Right lobe of liver (tissue), 6 donors: Measurements from ENCODE around the gene OXA1L. TPM values are rescaled to one million over a fixed set of nuclear protein-coding genes. Genes with fewer than 3 reads are reported as not detected.
"Not testable (repeated sequence)": the region's sequence is repeated elsewhere in the genome, so short reads cannot be mapped to it uniquely, and the experiment has no call there.

Experiments
- ATAC-seq, 4 donors: fragments of 200-7000 bp; cut with Tn5 transposase; one replicate each; pipeline ENCODE4 v1.9.1; 2020; ENCODE audit warnings: mild to moderate bottlenecking in 4 of 4, moderate library complexity in 4 of 4
- DNase-seq, 3 donors: peaks; one replicate each; pipeline ENCODE4 v3.0.0-alpha.2; 2020
- H3K27ac ChIP-seq, 3 donors: fragments of 200-600 bp; one replicate each; pipeline ENCODE4 v1.8.0; 2022
- H3K27me3 ChIP-seq, 2 donors: fragments of 200-600 bp; one replicate each; pipeline ENCODE4 v1.8.0; 2022
- H3K36me3 ChIP-seq, 4 donors: fragments of 200-600 bp; sonication (generic) in 1 of 4; one replicate each; pipeline versions ENCODE4 v1.5.1 to v1.8.0; 2017 to 2022; ENCODE audit warnings: control low read depth in 1 of 4
- H3K4me1 ChIP-seq, 4 donors: fragments of 200-600 bp; sonication (generic) in 1 of 4; one replicate each; pipeline versions ENCODE4 v1.5.1 to v1.8.0; 2017 to 2022; ENCODE audit warnings: control low read depth in 1 of 4
- H3K4me3 ChIP-seq, 3 donors: fragments of 200-600 bp; one replicate each; pipeline ENCODE4 v1.8.0; 2022
- H3K9me3 ChIP-seq, 4 donors: fragments of 200-600 bp; sonication (generic) in 1 of 4; one replicate each; pipeline versions ENCODE4 v1.5.1 to v1.8.0; 2017 to 2022; ENCODE audit warnings: control low read depth in 1 of 4
- POLR2A ChIP-seq: fragments of 450-650 bp; IDR thresholded peaks from one replicate; pipeline ENCODE4 v1.6.1; 2017; ENCODE audit warnings: antibody characterized with exemption, mild to moderate bottlenecking
- WGBS: methylation state at CpG from one replicate; pipeline ENCODE4 v1.1.6; 2018; ENCODE audit warnings: low coverage, low lambda C conversion rate; ENCODE audit not compliant: insufficient coverage; ENCODE audit errors: missing lambda C conversion rate; 5-methylcytosine and 5-hydroxymethylcytosine counted together
- intact Hi-C, 2 donors: fragments of 100-400 bp; cut with DNase I; formaldehyde crosslinking; loops; one replicate each; pipeline versions ENCODE4 v1.11.2 to v1.14.1; 2022
- total RNA-seq, 6 experiments: library from RNA; depleted of rRNA in 2 of 6; stranded (reverse); fragments of >200 nt in 2 of 6; fragmentation: NEBNext Ultra II Directional in 3 of 6; extraction: Animal tissue kit (Norgen Biotek cat#: 25700) in 3 of 6; gene quantifications; one replicate each; pipeline versions ENCODE4 v1.1.0 to v1.2.4, GENCODE V29; 2016 to 2023
- TF ChIP-seq, protein P1 (sequence below), 4 donors: fragments of 200-600 bp in 3 of 4; fragments of 450-650 bp in 1 of 4; IDR thresholded peaks; one replicate each; pipeline versions ENCODE4 v1.5.1 to v1.8.0; 2016 to 2022; ENCODE audit warnings: antibody characterized with exemption in 4 of 4, mild to moderate bottlenecking in 2 of 4
- donor health status: DM: no; HTN: yes; CAD: no.
- donor health status: DM: no; HTN: no; CAD: no.
- donor health status: DM: no; HTN: no; CAD: no.
- donor health status: DM: no; HTN: yes; CAD: no.
- donor health status: DM: no; HTN: yes; CAD: no.

The OXA1L gene
- total RNA-seq, 6 experiments from 2014 or later = 64.3 to 80.1 (median 72.3) TPM

GRCh38 chr14:22752422-22752821 is 14.1 kb upstream of the OXA1L start:
- H3K9me3 ChIP-seq = no peaks in the 10 kb centered on the region
- 72% methylated on average over 8 of the region's 8 CpGs for WGBS
- H3K27ac ChIP-seq = no peak overlapping the region
- no peak for TF ChIP-seq POLR2A
- TF ChIP-seq, protein P1, sequence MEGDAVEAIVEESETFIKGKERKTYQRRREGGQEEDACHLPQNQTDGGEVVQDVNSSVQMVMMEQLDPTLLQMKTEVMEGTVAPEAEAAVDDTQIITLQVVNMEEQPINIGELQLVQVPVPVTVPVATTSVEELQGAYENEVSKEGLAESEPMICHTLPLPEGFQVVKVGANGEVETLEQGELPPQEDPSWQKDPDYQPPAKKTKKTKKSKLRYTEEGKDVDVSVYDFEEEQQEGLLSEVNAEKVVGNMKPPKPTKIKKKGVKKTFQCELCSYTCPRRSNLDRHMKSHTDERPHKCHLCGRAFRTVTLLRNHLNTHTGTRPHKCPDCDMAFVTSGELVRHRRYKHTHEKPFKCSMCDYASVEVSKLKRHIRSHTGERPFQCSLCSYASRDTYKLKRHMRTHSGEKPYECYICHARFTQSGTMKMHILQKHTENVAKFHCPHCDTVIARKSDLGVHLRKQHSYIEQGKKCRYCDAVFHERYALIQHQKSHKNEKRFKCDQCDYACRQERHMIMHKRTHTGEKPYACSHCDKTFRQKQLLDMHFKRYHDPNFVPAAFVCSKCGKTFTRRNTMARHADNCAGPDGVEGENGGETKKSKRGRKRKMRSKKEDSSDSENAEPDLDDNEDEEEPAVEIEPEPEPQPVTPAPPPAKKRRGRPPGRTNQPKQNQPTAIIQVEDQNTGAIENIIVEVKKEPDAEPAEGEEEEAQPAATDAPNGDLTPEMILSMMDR (IDR thresholded peaks at IDR 0.05) = no peak
- DNase-seq = no peak
- intact Hi-C loops = no loop called here
- H3K4me3 ChIP-seq = no peak overlapping the region
- no peaks in the 10 kb centered on the region for H3K4me1 ChIP-seq
- ATAC-seq = no peak
- no peaks in the 10 kb centered on the region for H3K27me3 ChIP-seq
- no peaks in the 10 kb centered on the region for H3K36me3 ChIP-seq

DNA sequence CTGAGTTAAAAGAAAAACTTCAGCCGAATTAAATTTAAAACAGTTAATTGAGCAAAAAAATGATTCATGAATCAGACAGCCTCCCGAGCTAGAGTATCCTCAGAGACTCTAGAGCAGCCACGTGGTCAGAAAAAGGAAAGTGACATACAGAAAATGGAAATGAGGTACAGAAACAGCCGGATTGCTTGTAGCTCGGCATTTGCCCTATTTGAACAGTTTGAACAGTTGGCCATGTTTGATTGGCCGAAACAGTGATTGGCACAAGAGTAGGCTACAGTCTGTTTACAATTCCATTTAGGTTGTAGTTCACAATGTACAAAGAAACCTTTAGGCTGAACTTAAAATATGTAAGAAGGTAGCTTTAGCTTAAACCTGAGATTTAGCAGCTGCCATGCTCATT is 12.9 kb upstream of the OXA1L start:
- H3K4me1 ChIP-seq = no peaks in the 10 kb centered on the region
- intact Hi-C loops = no loop called here
- no peaks in the 10 kb centered on the region for H3K9me3 ChIP-seq
- H3K27ac ChIP-seq = no peak overlapping the region
- H3K27me3 ChIP-seq = no peaks in the 10 kb centered on the region
- TF ChIP-seq, protein P1 (IDR thresholded peaks at IDR 0.05) = no peak
- no peak for TF ChIP-seq POLR2A
- no peaks in the 10 kb centered on the region for H3K36me3 ChIP-seq
- ATAC-seq (peak in 1 of 4 donors; percentile 31), DNase-seq (no peak)
- 46% methylated on average over 6 of the region's 6 CpGs for WGBS
- H3K4me3 ChIP-seq = no peak overlapping the region

DNA sequence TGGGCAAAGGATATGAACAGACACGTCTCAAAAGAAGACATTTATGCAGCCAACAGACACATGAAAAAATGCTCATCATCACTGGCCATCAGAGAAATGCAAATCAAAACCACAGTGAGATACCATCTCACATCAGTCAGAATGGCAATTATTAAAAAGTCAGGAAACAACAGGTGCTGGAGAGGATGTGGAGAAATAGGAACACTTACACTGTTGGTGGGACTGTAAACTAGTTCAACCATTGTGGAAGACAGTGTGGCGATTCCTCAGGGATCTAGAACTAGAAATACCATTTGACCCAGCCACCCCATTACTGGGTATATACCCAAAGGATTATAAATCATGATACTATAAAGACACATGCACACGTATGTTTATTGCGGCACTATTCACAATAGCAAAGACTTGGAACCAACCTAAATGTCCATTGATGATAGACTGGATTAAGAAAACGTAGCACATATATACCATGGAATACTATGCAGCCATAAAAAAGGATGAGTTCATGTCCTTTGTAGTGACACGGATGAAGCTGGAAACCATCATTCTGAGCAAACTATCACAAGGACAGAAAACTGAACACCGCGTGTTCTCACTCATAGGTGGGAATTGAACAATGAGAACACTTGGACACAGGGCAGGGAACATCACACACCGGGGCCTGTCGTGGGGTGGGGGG is 8.4 kb upstream of the OXA1L start:
- 83% methylated on average over 10 of the region's 10 CpGs for WGBS
- intact Hi-C loops = not testable (repeated sequence)

DNA sequence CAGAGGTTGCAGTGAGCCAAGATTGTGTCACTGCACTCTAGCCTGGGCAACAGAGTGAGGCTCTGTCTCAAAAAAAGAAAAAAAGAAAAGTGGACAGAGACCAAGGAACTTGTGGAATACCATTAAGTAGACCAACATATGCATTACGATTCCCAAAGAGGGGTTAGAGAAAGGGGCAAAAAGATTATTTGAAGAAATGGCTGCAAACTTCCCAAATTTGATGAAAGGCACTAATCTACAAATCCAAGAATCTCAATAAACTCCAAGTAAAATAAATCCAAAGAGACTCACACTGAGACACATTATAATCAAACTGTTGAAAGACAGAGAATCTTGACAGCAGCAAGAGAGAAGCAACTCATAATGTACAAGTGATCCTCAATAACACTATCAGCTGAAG is 4.8 kb upstream of the OXA1L start:
- TF ChIP-seq, protein P1 (IDR thresholded peaks at IDR 0.05) = no peak
- TF ChIP-seq POLR2A = no peak
- H3K9me3 ChIP-seq = no peaks in the 10 kb centered on the region
- WGBS = 100% methylated on average over 1 of the region's 1 CpG
- H3K27ac ChIP-seq = no peak overlapping the region
- no peaks in the 10 kb centered on the region for H3K36me3 ChIP-seq
- H3K4me3 ChIP-seq = no peak overlapping the region
- H3K4me1 ChIP-seq = peaks cover 0 to 7% (median 0%) of the 10 kb centered on the region in 4 donors
- no peaks in the 10 kb centered on the region for H3K27me3 ChIP-seq
- ATAC-seq = no peak
- intact Hi-C loops = no loop called here
- DNase-seq = no peak

More for the DNA sequence above, 8.4 kb upstream of the OXA1L start:
- not testable (repeated sequence) for H3K27ac ChIP-seq, H3K36me3 ChIP-seq, H3K4me3 ChIP-seq, H3K4me1 ChIP-seq, DNase-seq, H3K27me3 ChIP-seq, ATAC-seq, H3K9me3 ChIP-seq

DNA sequence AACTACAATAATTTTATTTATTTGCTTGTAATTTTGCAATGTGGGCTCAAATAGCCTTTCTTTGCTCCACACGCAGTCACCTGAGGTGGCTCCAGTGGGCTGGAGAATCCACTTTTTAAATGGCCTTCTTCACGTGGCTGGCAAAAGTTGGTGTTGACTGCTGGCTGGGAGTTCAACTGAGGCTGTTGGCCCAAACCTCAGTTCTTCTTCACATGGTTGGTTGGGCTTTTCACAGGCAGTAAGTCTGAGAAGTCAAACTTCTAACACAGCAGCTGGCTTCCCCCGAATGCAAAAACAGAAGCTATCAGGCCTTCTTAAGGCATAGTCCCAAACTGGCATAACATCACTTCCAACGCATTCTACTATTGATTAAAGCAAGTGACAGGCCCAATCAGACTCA is 2.1 kb upstream of the OXA1L start:
- no peak for TF ChIP-seq POLR2A
- TF ChIP-seq, protein P1 (IDR thresholded peaks at IDR 0.05) = no peak

More for the DNA sequence above, 2.1 kb upstream of the OXA1L start:
- ATAC-seq (no peak), DNase-seq (no peak)
- Histone ChIP-seq H3K27me3 (no peaks in the 10 kb centered on the region), H3K9me3 (no peaks in the 10 kb centered on the region), H3K4me3 (no peak overlapping the region), H3K4me1 (peaks cover 0 to 14% (median 4%) of the 10 kb centered on the region in 4 donors), H3K36me3 (peaks cover 0 to 3% (median 1%) of the 10 kb centered on the region in 4 donors), H3K27ac (no peak overlapping the region)
- 82% methylated on average over 4 of the region's 4 CpGs for WGBS
- intact Hi-C loops = no loop called here
